ENCODE measurements around the gene NIPBL. TPM values are rescaled to one million over a fixed set of nuclear protein-coding genes. Genes with fewer than 3 reads are reported as not detected.
"Not testable (repeated sequence)": the region's sequence is repeated elsewhere in the genome, so short reads cannot be mapped to it uniquely, and the experiment has no call there.

The NIPBL gene
- total RNA-seq = 10 to 100 TPM; 35.4 to 40.4 TPM

DNA sequence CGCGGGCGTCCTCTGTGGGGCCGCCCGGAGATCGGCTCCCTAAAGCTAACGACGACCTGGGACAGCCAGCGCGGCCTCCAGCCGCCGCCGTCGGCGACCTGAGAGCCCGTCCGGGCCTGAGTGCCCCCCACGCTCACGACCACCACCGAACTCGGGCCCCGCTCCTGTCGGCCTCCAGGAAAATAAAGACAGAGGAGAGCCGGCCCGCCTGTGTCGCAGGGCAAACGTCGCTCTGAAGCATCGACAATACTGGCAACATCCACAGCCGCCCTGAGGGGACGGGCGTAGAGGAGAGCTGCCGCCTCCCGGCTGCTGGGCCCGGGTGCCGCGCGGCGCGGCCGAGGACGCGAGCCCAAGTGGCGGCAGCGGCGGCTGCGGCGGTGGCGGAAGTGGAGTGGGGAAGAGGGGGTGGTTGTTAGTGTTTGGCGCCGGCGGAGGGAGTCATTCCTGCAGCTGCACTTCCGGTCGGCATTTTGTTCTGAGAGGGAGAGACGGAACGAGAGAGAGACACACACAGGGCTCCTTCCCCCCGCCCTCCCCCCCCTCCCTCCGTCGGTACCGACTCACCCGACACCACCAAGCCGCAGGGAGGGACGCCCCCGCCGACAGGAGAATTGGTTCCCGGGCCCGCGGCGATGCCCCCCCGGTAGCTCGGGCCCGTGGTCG is at the start of gene NIPBL:
NIPBL (plus strand) TSS at position 471 of the 666 bp plus-strand sequence. CDS start 76,928 bp downstream, outside the sequence.
- POLR2A ChIA-PET = interaction anchor here (1.1 to 1.6 kb wide), 2 partner anchors 71 to 152 kb away, joined by 3 to 5 read pairs; no protein-coding TSS in a partner anchor

DNA sequence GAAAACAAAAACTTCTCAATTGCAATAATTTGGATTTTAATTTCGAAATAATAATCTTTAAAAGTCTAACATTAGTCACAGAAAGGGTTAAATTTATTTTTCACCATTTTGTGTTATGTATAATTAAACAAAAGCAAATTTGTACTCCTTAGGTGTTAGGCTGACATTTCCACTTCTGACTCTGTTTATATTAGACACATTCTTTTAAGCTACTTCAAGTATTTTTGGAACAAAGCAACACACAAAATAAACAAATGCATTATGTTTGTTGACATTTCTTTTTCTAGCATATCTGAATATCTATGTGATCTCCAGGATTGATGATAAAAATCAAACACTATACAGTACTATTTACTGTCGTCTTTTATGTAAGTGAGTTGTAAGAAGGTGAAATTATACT is 44.3 kb upstream of the NIPBL start:
- Mint-ChIP-seq H3K36me3 (no peaks in the 10 kb centered on the region), H3K27ac (no peak overlapping the region), H3K4me1 (ENCODE audit: low read depth) (no peaks in the 10 kb centered on the region), H3K9me3 (no peaks in the 10 kb centered on the region), H3K4me3 (no peak overlapping the region), H3K27me3 (no peaks in the 10 kb centered on the region)
- CTCF ChIA-PET = no interaction called here
- no peak for DNase-seq
- intact Hi-C loops (cut with micrococcal nuclease) = no loop called here
- POLR2A ChIA-PET = no interaction called here

More for the DNA sequence above, at the start of gene NIPBL:
- Mint-ChIP-seq H3K4me3 (peak within 1 kb of the TSS; percentile 88), H3K9me3 (no peaks in the 10 kb centered on the region), H3K27ac (peak within 1 kb of the TSS; percentile 96), H3K27me3 (no peaks in the 10 kb centered on the region), H3K36me3 (peaks cover 14% of the 10 kb centered on the region), H3K4me1 (ENCODE audit: low read depth) (peaks cover 36% of the 10 kb centered on the region)
- intact Hi-C loops (cut with micrococcal nuclease) = loop anchor here (2.0 to 10.0 kb wide), 9 partner anchors 51 to 1962 kb away; partner anchors contain the start of genes BRIX1, LMBRD2, NADK2 and NUP155
- CTCF ChIA-PET = interaction anchor here (1.0 to 3.8 kb wide), 3 partner anchors 70 to 137 kb away, joined by 3 to 14 read pairs (median 8); no protein-coding TSS in a partner anchor
- peak; percentile 94 for DNase-seq

- H3K27me3 Mint-ChIP-seq = peaks cover 9% of the 10 kb centered on the region
- ChIA-PET POLR2A (no interaction called here), CTCF (no interaction called here)
- DNase-seq = no peak
- H3K27ac Mint-ChIP-seq = no peak overlapping the region
- intact Hi-C loops (cut with micrococcal nuclease) = no loop called here
- no peaks in the 10 kb centered on the region for H3K4me1 Mint-ChIP-seq (ENCODE audit: low read depth)
- no peaks in the 10 kb centered on the region for H3K36me3 Mint-ChIP-seq
- H3K4me3 Mint-ChIP-seq = no peak overlapping the region
- H3K9me3 Mint-ChIP-seq = peaks cover 2% of the 10 kb centered on the region
Measured at GRCh38 chr5:36836831-36837230, 39.7 kb upstream of the NIPBL start.

GRCh38 chr5:36839489-36840476 is 36.8 kb upstream of the NIPBL start:
- DNase-seq = no peak
- ChIA-PET CTCF (no interaction called here), POLR2A (interaction anchor here (0.6 kb wide), 1 partner anchor 1795 kb away, joined by 5 read pairs; no protein-coding TSS in a partner anchor)
- Mint-ChIP-seq H3K27me3 (peaks cover 14% of the 10 kb centered on the region), H3K4me1 (ENCODE audit: low read depth) (peaks cover 6% of the 10 kb centered on the region), H3K36me3 (no peaks in the 10 kb centered on the region), H3K4me3 (no peak overlapping the region), H3K9me3 (peaks cover 2% of the 10 kb centered on the region), H3K27ac (no peak overlapping the region)
- intact Hi-C loops (cut with micrococcal nuclease) = no loop called here

- no peak for DNase-seq
- H3K9me3 Mint-ChIP-seq = peaks cover 2% of the 10 kb centered on the region
- H3K27me3 Mint-ChIP-seq = peaks cover 17% of the 10 kb centered on the region
- H3K4me1 Mint-ChIP-seq (ENCODE audit: low read depth) = peaks cover 6% of the 10 kb centered on the region
- no peak overlapping the region for H3K27ac Mint-ChIP-seq
- no peak overlapping the region for H3K4me3 Mint-ChIP-seq
- CTCF ChIA-PET = interaction anchor here (0.7 kb wide), 1 partner anchor 151 kb away, joined by 4 read pairs; no protein-coding TSS in a partner anchor
- POLR2A ChIA-PET = no interaction called here
- H3K36me3 Mint-ChIP-seq = no peaks in the 10 kb centered on the region
- intact Hi-C loops (cut with micrococcal nuclease) = no loop called here
Measured at GRCh38 chr5:36841677-36842076, 34.9 kb upstream of the NIPBL start.

- CTCF ChIA-PET = no interaction called here
- POLR2A ChIA-PET = no interaction called here
- peaks cover 17% of the 10 kb centered on the region for H3K27me3 Mint-ChIP-seq
- H3K4me3 Mint-ChIP-seq = no peak overlapping the region
- H3K36me3 Mint-ChIP-seq = no peaks in the 10 kb centered on the region
- no peak for DNase-seq
- peaks cover 6% of the 10 kb centered on the region for H3K4me1 Mint-ChIP-seq (ENCODE audit: low read depth)
- peaks cover 2% of the 10 kb centered on the region for H3K9me3 Mint-ChIP-seq
- no peak overlapping the region for H3K27ac Mint-ChIP-seq
- intact Hi-C loops (cut with micrococcal nuclease) = no loop called here
Measured at GRCh38 chr5:36842087-36842486, 34.5 kb upstream of the NIPBL start.

DNA sequence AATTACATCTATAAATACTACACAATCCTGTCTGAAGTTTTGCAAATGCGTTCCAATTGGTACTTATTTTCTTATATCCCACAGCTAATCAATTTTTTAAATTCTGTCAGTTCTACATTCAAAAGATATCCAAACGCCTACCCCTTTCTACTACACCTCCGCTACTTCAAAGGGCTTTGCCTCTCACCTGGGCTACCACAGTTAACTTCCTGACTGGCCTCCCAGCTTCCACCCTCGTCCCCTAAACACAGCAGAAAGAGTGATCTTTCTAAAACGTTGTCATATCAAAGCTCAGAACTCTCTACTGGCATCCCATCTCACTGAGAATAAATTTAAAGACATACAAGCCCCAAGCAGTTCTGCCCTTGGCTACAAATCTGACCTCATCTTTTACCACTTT is 32.3 kb upstream of the NIPBL start:
- H3K36me3 Mint-ChIP-seq = no peaks in the 10 kb centered on the region
- no peak overlapping the region for H3K27ac Mint-ChIP-seq
- ChIA-PET CTCF (no interaction called here), POLR2A (no interaction called here)
- H3K4me3 Mint-ChIP-seq = no peak overlapping the region
- H3K9me3 Mint-ChIP-seq = peaks cover 2% of the 10 kb centered on the region
- peaks cover 17% of the 10 kb centered on the region for H3K27me3 Mint-ChIP-seq
- intact Hi-C loops (cut with micrococcal nuclease) = no loop called here
- H3K4me1 Mint-ChIP-seq (ENCODE audit: low read depth) = peaks cover 6% of the 10 kb centered on the region
- no peak for DNase-seq

GRCh38 chr5:36848545-36848944 is 28.0 kb upstream of the NIPBL start:
- not testable (repeated sequence) for H3K9me3 Mint-ChIP-seq

GRCh38 chr5:36852903-36853302 is 23.7 kb upstream of the NIPBL start:
- peaks cover 10% of the 10 kb centered on the region for H3K27me3 Mint-ChIP-seq
- H3K36me3 Mint-ChIP-seq; H3K4me1 Mint-ChIP-seq (ENCODE audit: low read depth); H3K4me3 Mint-ChIP-seq; H3K27ac Mint-ChIP-seq; H3K9me3 Mint-ChIP-seq; POLR2A ChIA-PET; DNase-seq; intact Hi-C loops (cut with micrococcal nuclease): not testable (repeated sequence)
- CTCF ChIA-PET = interaction anchor here (0.7 kb wide), 1 partner anchor 10 kb away, joined by 5 read pairs; no protein-coding TSS in a partner anchor

More at GRCh38 chr5:36848545-36848944, 28.0 kb upstream of the NIPBL start:
- H3K4me3 Mint-ChIP-seq; POLR2A ChIA-PET; H3K4me1 Mint-ChIP-seq (ENCODE audit: low read depth); H3K27ac Mint-ChIP-seq; CTCF ChIA-PET; DNase-seq; intact Hi-C loops (cut with micrococcal nuclease); H3K36me3 Mint-ChIP-seq: not testable (repeated sequence)
- peaks cover 17% of the 10 kb centered on the region for H3K27me3 Mint-ChIP-seq

DNA sequence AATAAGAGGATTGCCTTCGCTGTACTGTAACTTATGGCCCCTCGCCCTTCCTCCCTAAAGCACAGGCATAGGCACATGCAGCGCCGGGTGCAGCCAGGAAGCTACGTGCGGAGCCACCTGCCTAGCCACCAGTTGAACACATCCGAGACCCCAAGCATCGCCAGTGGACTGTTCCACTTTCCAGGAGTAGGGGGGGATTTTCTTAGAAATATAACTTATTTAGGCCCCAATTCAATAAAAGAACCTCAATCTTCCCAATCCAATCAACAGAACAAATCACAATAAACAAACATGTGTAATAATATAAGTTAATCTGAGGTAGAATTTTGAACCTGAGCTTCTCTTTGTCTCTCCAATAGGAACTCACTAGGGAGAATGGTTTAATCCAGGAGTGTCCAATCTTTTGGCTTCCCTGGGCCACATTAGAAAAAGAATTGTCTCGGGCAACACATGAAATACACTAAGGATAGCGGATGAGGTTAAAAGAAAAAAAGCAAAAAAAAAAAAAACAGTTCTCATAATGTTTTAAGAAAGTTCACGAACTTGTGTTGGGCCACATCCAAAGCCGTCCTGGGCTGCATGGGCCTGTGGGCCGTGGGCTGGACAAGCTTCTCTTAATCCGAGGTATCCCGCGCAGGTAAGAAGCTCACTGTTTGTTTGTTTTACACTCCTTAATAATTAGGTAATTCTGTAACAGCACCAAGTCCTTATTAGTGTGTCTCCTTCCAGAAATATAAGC is 22.0 kb upstream of the NIPBL start:
- CTCF ChIA-PET = interaction anchor here (1.6 kb wide), 1 partner anchor 164 kb away, joined by 3 read pairs; no protein-coding TSS in a partner anchor
- no peaks in the 10 kb centered on the region for H3K36me3 Mint-ChIP-seq
- intact Hi-C loops (cut with micrococcal nuclease) = no loop called here

GRCh38 chr5:36855141-36855495 is 21.5 kb upstream of the NIPBL start:
- Mint-ChIP-seq H3K4me3 (no peak overlapping the region), H3K27ac (no peak overlapping the region), H3K36me3 (no peaks in the 10 kb centered on the region), H3K4me1 (ENCODE audit: low read depth) (no peaks in the 10 kb centered on the region), H3K9me3 (peaks cover 6% of the 10 kb centered on the region), H3K27me3 (peaks cover 3% of the 10 kb centered on the region)
- intact Hi-C loops (cut with micrococcal nuclease) = no loop called here
- no peak for DNase-seq
- ChIA-PET CTCF (interaction anchor here (1.1 to 1.6 kb wide), 2 partner anchors 116 to 165 kb away, joined by 3 read pairs; no protein-coding TSS in a partner anchor), POLR2A (no interaction called here)

More for the DNA sequence above, 22.0 kb upstream of the NIPBL start:
- H3K27me3 Mint-ChIP-seq = peaks cover 7% of the 10 kb centered on the region
- POLR2A ChIA-PET = interaction anchor here (0.6 kb wide), 1 partner anchor 677 kb away, joined by 4 read pairs; no protein-coding TSS in a partner anchor
- H3K27ac Mint-ChIP-seq = no peak overlapping the region
- peaks cover 6% of the 10 kb centered on the region for H3K9me3 Mint-ChIP-seq
- no peak overlapping the region for H3K4me3 Mint-ChIP-seq
- H3K4me1 Mint-ChIP-seq (ENCODE audit: low read depth) = no peaks in the 10 kb centered on the region
- no peak for DNase-seq

Measured in activated CD4-positive, alpha-beta memory T cell treated with anti-CD3 and anti-CD28 coated beads for 36 hours (primary cell).